ENCODE data around the gene FBXW11.

DNA sequence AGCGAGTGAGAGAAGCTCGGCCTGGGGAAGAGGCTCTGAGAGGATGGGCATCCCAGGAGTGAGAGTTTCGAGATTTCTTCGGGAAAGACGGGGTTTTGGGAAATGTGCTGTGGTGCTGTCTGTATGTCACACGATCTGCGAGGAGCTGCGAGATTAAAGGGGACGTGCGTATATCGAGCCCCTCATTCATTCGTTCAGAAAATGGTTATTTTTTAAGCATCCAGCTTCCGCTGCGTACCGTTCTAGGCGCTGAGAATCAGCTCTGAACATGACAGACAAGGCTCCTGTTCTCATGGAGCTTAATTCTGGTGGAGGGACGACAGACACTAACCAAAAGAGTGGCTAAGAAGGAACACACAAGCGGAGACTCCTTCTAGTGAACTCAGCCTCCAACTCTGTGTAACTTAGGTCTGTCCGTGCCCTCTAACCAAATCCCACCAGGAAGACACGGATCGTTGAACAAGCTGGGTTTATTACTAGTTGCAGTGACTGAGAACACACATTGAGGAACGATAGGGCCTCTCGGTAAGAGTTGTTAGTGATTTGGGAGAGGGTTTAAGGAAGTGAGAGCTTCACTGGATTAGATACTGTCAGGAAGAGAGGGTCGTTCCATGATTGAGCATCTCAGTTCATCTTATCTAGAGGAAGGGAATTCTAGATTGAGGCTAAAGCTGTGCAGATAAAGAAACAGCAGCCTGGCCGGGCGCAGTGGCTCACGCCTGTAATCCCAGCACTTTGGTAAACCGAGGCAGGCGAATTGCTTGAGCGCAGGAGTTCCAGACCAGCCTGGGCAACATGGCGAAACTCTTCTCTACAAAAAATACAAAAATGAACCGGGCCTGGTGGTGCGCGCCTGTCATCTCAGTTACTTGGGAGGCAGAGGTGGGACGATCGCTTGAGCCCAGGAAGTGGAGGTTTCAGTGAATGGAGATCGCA, 1.0 kb upstream of the FBXW11 start:
- no peak for TF ChIP-seq POLR2A (IDR thresholded peaks at IDR 0.05)
- no peak for TF ChIP-seq CTCF (IDR thresholded peaks at IDR 0.05)

All from thyroid gland (tissue), 4 donors.